ENCODE measurements around the gene HAAO. TPM values are rescaled to one million over a fixed set of nuclear protein-coding genes. Genes with fewer than 3 reads are reported as not detected.

The HAAO gene
- total RNA-seq, 1 experiment from 2014 or later: 8.0 TPM

GRCh38 chr2:42841344-42841743, 49.0 kb upstream of the HAAO start:
- ATAC-seq (no peak), DNase-seq (ENCODE audit: low spot score) (no peak)
- Mint-ChIP-seq H3K9me3 (peaks cover 8% of the 10 kb centered on the region), H3K36me3 (no peaks in the 10 kb centered on the region), H3K4me3 (no peak overlapping the region), H3K27ac (no peak overlapping the region), H3K4me1 (no peaks in the 10 kb centered on the region), H3K27me3 (ENCODE audit: low read depth) (no peaks in the 10 kb centered on the region)
- TF ChIP-seq ZNF138 (CRISPR knock-in tag; conservative IDR thresholded peaks at IDR 0.05) (no peak), OVOL2 (CRISPR knock-in tag; IDR thresholded peaks at IDR 0.05; ENCODE audit: borderline replicate concordance) (no peak), ETV6 (CRISPR knock-in tag; IDR thresholded peaks at IDR 0.05) (no peak), MXD4 (CRISPR knock-in tag; IDR thresholded peaks at IDR 0.05; ENCODE audit: borderline replicate concordance) (no peak), FOXK1 (CRISPR knock-in tag; IDR thresholded peaks at IDR 0.05) (no peak), HMGA2 (CRISPR knock-in tag; IDR thresholded peaks at IDR 0.05) (no peak), CTCF (IDR thresholded peaks at IDR 0.05) (no peak), ELF4 (CRISPR knock-in tag; IDR thresholded peaks at IDR 0.05; ENCODE audit: low read depth) (no peak), CREB1 (CRISPR knock-in tag; IDR thresholded peaks at IDR 0.05) (no peak), GRHL2 (CRISPR knock-in tag; IDR thresholded peaks at IDR 0.05; ENCODE audit: insufficient replicate concordance, severe bottlenecking) (no peak), ATF3 (CRISPR knock-in tag; conservative IDR thresholded peaks at IDR 0.05) (no peak), FOXJ3 (CRISPR knock-in tag; IDR thresholded peaks at IDR 0.05; ENCODE audit: borderline replicate concordance) (no peak), E2F1 (CRISPR knock-in tag; IDR thresholded peaks at IDR 0.05) (no peak), ZMAT4 (CRISPR knock-in tag; IDR thresholded peaks at IDR 0.05) (no peak), ZNF232 (CRISPR knock-in tag; IDR thresholded peaks at IDR 0.05) (no peak), ZNF416 (CRISPR knock-in tag; IDR thresholded peaks at IDR 0.05) (no peak), TEAD1 (CRISPR knock-in tag; IDR thresholded peaks at IDR 0.05) (no peak)
- ChIA-PET CTCF (interaction anchor here (1.5 kb wide), 1 partner anchor 265 kb away, joined by 3 read pairs; no protein-coding TSS in a partner anchor), POLR2A (no interaction called here)

GRCh38 chr2:42840760-42841159, 48.4 kb upstream of the HAAO start:
- ChIA-PET CTCF (interaction anchor here (1.5 kb wide), 1 partner anchor 265 kb away, joined by 3 read pairs; no protein-coding TSS in a partner anchor), POLR2A (no interaction called here)
- DNase-seq (ENCODE audit: low spot score): no peak
- Mint-ChIP-seq H3K4me3 (no peak overlapping the region), H3K27ac (no peak overlapping the region), H3K36me3 (no peaks in the 10 kb centered on the region), H3K27me3 (ENCODE audit: low read depth) (no peaks in the 10 kb centered on the region), H3K9me3 (peaks cover 8% of the 10 kb centered on the region), H3K4me1 (no peaks in the 10 kb centered on the region)
- ATAC-seq: no peak
- no peak for TF ChIP-seq CREM (CRISPR knock-in tag; IDR thresholded peaks at IDR 0.05)
- TF ChIP-seq ZNF671 (CRISPR knock-in tag; IDR thresholded peaks at IDR 0.05): no peak
- no peak for TF ChIP-seq CDX4 (CRISPR knock-in tag; IDR thresholded peaks at IDR 0.05; ENCODE audit: borderline replicate concordance)
- no peak for TF ChIP-seq ZNF416 (CRISPR knock-in tag; IDR thresholded peaks at IDR 0.05)
- TF ChIP-seq ZNF317 (CRISPR knock-in tag; IDR thresholded peaks at IDR 0.05; ENCODE audit: borderline replicate concordance, low read depth): no peak
- TF ChIP-seq ZNF219 (CRISPR knock-in tag; IDR thresholded peaks at IDR 0.05; ENCODE audit: borderline replicate concordance): no peak
- TF ChIP-seq ZNF263 (CRISPR knock-in tag; IDR thresholded peaks at IDR 0.05; ENCODE audit: low read depth): no peak
- no peak for TF ChIP-seq ZNF281 (CRISPR knock-in tag; IDR thresholded peaks at IDR 0.05)
- no peak for TF ChIP-seq ATF2 (CRISPR knock-in tag; IDR thresholded peaks at IDR 0.05; ENCODE audit: borderline replicate concordance, low read depth)
- TF ChIP-seq ZSCAN18 (CRISPR knock-in tag; IDR thresholded peaks at IDR 0.05): no peak
- TF ChIP-seq TP53 (CRISPR knock-in tag; IDR thresholded peaks at IDR 0.05): no peak
- no peak for TF ChIP-seq ELF4 (CRISPR knock-in tag; IDR thresholded peaks at IDR 0.05; ENCODE audit: low read depth)

Measured in WTC11 (cell line).